Muscle of leg (tissue), 11 donors: ENCODE measurements around the gene ZNF77. TPM values are rescaled to one million over a fixed set of nuclear protein-coding genes. Genes with fewer than 3 reads are reported as not detected.
"Not testable (repeated sequence)": the region's sequence is repeated elsewhere in the genome, so short reads cannot be mapped to it uniquely, and the experiment has no call there.

Experiments
- DNase-seq: peaks from one replicate; pipeline ENCODE4 v3.0.0; 2013
- H3K27ac ChIP-seq: one replicate; pipeline ENCODE4 v1.5.1; 2013; ENCODE audit warnings: mild to moderate bottlenecking, low read length, control low read depth
- H3K27me3 ChIP-seq: one replicate; pipeline ENCODE4 v1.6.1; 2013; ENCODE audit warnings: low read length; ENCODE audit not compliant: control insufficient read depth, insufficient read depth
- H3K36me3 ChIP-seq: one replicate; pipeline ENCODE4 v1.6.1; 2013; ENCODE audit warnings: low read length; ENCODE audit not compliant: control insufficient read depth, insufficient read depth
- H3K4me1 ChIP-seq: one replicate; pipeline ENCODE4 v1.6.1; 2013; ENCODE audit warnings: low read length; ENCODE audit not compliant: control insufficient read depth, insufficient read depth
- H3K4me3 ChIP-seq: one replicate; pipeline ENCODE4 v1.5.1; 2013; ENCODE audit warnings: low read length, control low read depth
- H3K9me3 ChIP-seq: replicated peaks from 2 replicates; pipeline ENCODE4 v1.6.1; 2013; ENCODE audit warnings: low read depth, low read length; ENCODE audit not compliant: control insufficient read depth
- WGBS: methylation state at CpG from one replicate; pipeline ENCODE4 v1.1.5; 2013; ENCODE audit warnings: missing lambda C conversion rate; ENCODE audit not compliant: insufficient coverage; 5-methylcytosine and 5-hydroxymethylcytosine counted together
- polyA plus RNA-seq, 8 donors: library from polyadenylated mRNA; unstranded; fragments of 120-200 nt; gene quantifications; one replicate each; pipeline versions ENCODE4 v1.2.1 to v1.2.3, GENCODE V29; 2013; ENCODE audit warnings: inconsistent platforms in 1 of 8, low replicate concordance in 1 of 8; ENCODE audit not compliant: insufficient read length in 8 of 8, insufficient read depth in 1 of 8
- total RNA-seq: library from RNA; stranded (reverse); fragments of 120-200 nt; gene quantifications from one replicate; pipeline ENCODE4 v1.2.4, GENCODE V29; 2013

ZNF77 gene
- total and polyA plus RNA-seq, 9 donors = 4.1 to 10.0 (median 5.0) TPM

DNA sequence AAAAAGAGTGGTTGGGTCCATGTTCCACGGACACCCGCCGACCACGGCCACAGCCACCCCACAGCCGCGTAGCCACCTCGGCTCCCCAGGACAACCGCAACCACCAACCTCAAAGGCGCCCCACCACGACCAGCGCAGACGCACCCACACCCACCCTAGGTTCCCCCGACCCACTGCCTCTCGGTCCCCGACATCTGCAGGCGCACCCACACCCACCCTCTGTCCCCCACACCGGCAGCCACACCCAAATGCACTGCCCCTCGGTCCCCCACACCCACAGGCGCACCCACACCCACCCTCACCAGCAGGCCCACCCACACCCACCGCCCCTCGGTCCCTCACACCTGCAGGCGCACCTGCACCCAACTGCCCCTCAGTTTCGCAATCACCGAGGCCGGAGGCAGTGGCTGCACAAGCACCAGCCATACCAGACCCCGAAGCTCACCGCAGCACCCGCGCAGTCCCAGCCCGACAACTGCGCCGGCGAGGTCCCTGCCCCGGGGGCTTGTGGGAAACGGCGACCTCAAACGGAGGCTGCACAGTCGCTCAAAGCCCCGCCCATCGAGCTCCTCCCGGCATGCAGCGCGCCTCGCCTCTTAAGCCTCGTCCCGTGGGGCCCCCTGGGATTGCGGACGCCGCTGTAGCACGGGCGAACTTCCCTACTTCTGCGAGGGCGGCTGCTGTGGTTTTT is 18.3 kb downstream of the ZNF77 start:
- H3K36me3 ChIP-seq = peaks cover 7% of the 10 kb centered on the region
- DNase-seq = no peak
- no peaks in the 10 kb centered on the region for H3K27me3 ChIP-seq
- 77% methylated on average over 47 of the region's 53 CpGs for WGBS
- peaks cover 8% of the 10 kb centered on the region for H3K4me1 ChIP-seq
- H3K27ac ChIP-seq = no peak overlapping the region
- H3K4me3 ChIP-seq = no peak overlapping the region
- peaks cover 5% of the 10 kb centered on the region for H3K9me3 ChIP-seq

- H3K9me3 ChIP-seq = peaks cover 3% of the 10 kb centered on the region
- no peak overlapping the region for H3K4me3 ChIP-seq
- peaks cover 8% of the 10 kb centered on the region for H3K4me1 ChIP-seq
- 11% methylated on average over 3 of the region's 4 CpGs for WGBS
- H3K36me3 ChIP-seq = peaks cover 4% of the 10 kb centered on the region
- H3K27me3 ChIP-seq = no peaks in the 10 kb centered on the region
- DNase-seq = peak; percentile 73
- H3K27ac ChIP-seq = no peak overlapping the region
Measured at GRCh38 chr19:2923510-2923909, 21.3 kb downstream of the ZNF77 start.

DNA sequence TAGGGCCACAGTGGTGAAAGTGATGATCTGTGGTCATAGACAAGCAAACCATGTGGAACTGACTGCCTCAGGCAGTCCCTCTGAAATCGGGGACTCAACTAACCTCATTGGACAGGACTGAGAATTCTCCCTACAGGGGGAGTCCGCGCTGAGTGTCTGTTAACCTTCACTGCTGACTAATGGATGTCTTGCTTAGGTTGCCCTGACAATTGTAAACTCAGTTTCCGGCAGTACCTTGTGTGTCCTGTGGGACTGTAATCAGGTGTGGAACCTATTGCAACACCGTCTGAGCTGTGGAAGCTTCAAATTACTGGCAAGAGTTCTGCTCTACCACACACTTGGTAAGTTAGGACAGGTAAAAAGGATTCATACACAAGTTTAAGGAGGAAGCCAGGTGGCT is 21.8 kb downstream of the ZNF77 start:
- 31% methylated on average over 2 of the region's 5 CpGs for WGBS
- no peak for DNase-seq
- no peaks in the 10 kb centered on the region for H3K27me3 ChIP-seq
- H3K4me1 ChIP-seq = peaks cover 8% of the 10 kb centered on the region
- no peak overlapping the region for H3K4me3 ChIP-seq
- H3K36me3 ChIP-seq = peaks cover 5% of the 10 kb centered on the region
- H3K9me3 ChIP-seq = peaks cover 3% of the 10 kb centered on the region
- H3K27ac ChIP-seq = no peak overlapping the region

- H3K4me3 ChIP-seq = no peak overlapping the region
- no peaks in the 10 kb centered on the region for H3K27me3 ChIP-seq
- no peak overlapping the region for H3K27ac ChIP-seq
- no peaks in the 10 kb centered on the region for H3K4me1 ChIP-seq
- 95% methylated on average over 6 of the region's 16 CpGs for WGBS
- no peak for DNase-seq
- H3K36me3 ChIP-seq = peaks cover 20% of the 10 kb centered on the region
- H3K9me3 ChIP-seq = peaks cover 7% of the 10 kb centered on the region
Measured at GRCh38 chr19:2917275-2918184, 27.2 kb downstream of the ZNF77 start.

DNA sequence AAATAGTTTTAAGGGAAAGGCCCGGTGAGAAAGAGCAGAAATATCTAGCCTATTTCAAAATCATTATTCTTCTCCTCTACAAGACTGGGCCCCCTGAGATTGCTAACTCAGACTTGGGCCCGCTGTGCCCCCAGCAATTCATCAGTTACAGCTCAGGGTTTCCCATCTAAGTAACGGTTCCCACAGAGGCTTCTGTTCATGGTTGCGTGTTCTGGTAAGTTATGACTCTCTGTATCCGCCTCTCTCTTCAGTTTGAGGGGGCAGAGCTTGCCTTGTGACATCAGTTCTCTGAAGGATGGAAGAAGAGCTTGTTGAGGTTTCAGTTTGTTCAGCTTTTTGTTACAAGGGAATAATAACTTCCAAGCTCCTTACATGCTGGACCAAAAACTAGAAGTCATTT is 32.5 kb downstream of the ZNF77 start:
- DNase-seq = no peak
- Histone ChIP-seq H3K4me1 (no peaks in the 10 kb centered on the region), H3K36me3 (peaks cover 12% of the 10 kb centered on the region), H3K4me3 (no peak overlapping the region), H3K9me3 (peaks cover 9% of the 10 kb centered on the region), H3K27ac (no peak overlapping the region), H3K27me3 (no peaks in the 10 kb centered on the region)
- 100% methylated on average over 1 of the region's 5 CpGs for WGBS

DNA sequence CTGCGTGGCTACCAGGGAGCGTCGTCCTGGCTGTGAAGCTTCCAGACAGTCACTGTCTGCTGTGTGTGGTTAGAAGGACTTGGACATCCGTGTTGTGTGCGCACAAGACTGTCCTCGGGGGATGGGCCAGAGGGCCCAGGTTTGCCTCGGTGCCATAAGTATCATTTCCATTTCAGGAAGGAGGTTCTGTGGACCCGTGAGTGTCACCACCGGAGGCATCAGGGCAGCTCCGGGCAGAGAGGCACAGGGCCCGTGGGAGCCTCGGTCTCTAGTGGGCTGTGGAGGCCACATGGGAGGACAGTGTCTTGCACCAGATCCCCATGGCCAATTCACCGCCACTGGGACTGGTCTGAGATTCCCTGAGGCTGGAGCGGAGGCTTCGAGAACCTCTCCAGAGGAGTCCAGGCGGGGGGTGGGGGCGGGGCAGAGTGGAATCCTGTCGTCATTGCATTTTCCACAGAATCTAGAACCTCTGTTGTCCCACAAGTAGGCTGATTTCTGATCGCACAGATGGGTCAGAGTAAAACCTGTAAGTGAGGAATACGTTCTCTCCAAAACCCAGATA is 38.1 kb downstream of the ZNF77 start:
- Histone ChIP-seq H3K27me3 (no peaks in the 10 kb centered on the region), H3K36me3 (no peaks in the 10 kb centered on the region), H3K4me3 (no peak overlapping the region), H3K4me1 (peaks cover 3% of the 10 kb centered on the region), H3K9me3 (no peaks in the 10 kb centered on the region), H3K27ac (no peak overlapping the region)
- no peak for DNase-seq
- 84% methylated on average over 11 of the region's 20 CpGs for WGBS

- 95% methylated on average over 6 of the region's 11 CpGs for WGBS
- DNase-seq = no peak
- Histone ChIP-seq H3K36me3 (no peaks in the 10 kb centered on the region), H3K4me3 (no peak overlapping the region), H3K4me1 (peaks cover 9% of the 10 kb centered on the region), H3K27me3 (no peaks in the 10 kb centered on the region), H3K9me3 (no peaks in the 10 kb centered on the region), H3K27ac (no peak overlapping the region)
Measured at GRCh38 chr19:2905918-2906519, 38.8 kb downstream of the ZNF77 start.

DNA sequence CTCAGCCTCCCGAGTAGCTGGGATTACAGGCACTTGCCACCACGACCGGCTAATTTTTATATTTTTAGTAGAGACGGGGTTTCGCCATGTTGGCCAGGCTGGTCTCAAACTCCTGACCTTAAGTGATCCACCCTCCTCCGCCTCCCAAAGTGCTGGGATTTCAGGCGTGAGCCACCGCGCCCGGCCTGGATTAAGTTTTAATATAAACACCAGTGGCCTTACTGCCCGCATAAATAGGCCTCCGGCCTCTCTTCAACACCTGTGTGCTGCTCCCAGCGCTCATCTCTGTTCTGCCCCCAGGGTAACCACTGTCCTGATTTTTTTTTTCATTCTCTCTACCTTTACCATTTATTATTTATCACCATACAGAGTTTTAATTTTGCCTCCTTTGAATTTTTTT is 41.4 kb downstream of the ZNF77 start:
- H3K4me3 ChIP-seq, H3K9me3 ChIP-seq, H3K4me1 ChIP-seq, H3K27me3 ChIP-seq, DNase-seq, H3K36me3 ChIP-seq, H3K27ac ChIP-seq: not testable (repeated sequence)
- 89% methylated on average over 12 of the region's 13 CpGs for WGBS

DNA sequence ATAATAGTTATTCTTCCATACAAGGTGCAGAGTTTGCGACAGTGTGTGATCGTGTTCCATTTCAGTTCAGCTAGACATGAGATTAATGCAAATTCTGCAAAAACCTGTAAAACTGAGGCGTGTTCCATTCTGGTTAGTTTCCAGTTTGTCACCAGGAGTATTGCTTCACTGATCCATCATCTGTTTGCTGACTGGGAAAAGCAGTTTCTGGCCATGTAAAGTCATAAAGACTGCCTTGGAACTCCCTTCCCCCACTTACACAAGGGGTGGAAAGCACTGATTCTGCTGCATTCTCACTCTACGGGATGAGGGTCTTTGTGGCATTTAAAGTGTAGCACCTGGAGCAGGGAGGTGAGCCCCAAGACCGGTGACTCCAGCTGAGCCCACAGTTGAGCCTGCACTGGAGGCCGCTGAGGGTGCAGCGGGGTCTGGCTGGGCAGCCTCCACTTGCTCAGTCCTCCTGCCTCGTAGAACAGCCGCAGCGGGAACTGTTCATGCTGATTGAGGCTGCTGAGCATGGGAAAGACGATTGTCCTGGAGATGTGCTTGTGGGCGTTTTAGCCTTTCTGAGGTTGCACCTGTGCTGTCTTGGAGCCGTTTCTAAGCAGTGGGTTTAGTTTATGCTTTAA is 42.1 kb downstream of the ZNF77 start:
- Histone ChIP-seq H3K27ac (no peak overlapping the region), H3K27me3 (no peaks in the 10 kb centered on the region), H3K4me1 (peaks cover 9% of the 10 kb centered on the region), H3K36me3 (no peaks in the 10 kb centered on the region), H3K9me3 (no peaks in the 10 kb centered on the region), H3K4me3 (no peak overlapping the region)
- WGBS = 67% methylated on average over 11 of the region's 13 CpGs
- DNase-seq = no peak
